GM19455 (cell line): ENCODE measurements around the gene SLC5A8.

ENCODE experiments used
- ATAC-seq: cut with Tn5 transposase; IDR thresholded peaks from one replicate; pipeline ENCODE4 v1.9.1; 2021; ENCODE audit not compliant: unreplicated experiment

SLC5A8 gene

GRCh38 chr12:101209319-101210302, at the start of gene SLC5A8:
SLC5A8 (minus strand) TSS chr12:101210238; CDS start chr12:101209848, 390 bp downstream.
- no peak for ATAC-seq

DNA sequence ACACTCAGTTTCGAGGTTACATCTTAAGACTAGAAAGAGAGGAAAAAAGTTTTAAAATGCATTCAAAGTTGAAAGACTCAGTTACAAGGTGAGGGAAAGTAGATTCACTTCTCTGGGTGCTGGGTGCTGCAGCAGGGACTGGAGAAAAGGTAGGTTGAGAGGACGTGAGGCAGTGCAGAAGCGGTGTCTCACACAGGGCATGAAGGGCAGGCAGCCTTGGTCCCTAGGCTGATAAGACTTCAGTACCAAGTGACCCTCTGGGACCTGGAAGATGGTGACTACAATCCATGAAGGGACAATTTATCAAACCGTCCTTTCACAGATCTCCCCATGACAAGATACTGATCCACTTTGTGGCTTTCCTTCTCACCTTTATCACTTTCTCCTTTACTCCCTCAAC, 47.3 kb upstream of the SLC5A8 start:
- no peak for ATAC-seq

- no peak for ATAC-seq
Measured at GRCh38 chr12:101256266-101256665, 46.2 kb upstream of the SLC5A8 start.

- ATAC-seq = no peak
Measured at GRCh38 chr12:101243616-101244015, 33.6 kb upstream of the SLC5A8 start.

DNA sequence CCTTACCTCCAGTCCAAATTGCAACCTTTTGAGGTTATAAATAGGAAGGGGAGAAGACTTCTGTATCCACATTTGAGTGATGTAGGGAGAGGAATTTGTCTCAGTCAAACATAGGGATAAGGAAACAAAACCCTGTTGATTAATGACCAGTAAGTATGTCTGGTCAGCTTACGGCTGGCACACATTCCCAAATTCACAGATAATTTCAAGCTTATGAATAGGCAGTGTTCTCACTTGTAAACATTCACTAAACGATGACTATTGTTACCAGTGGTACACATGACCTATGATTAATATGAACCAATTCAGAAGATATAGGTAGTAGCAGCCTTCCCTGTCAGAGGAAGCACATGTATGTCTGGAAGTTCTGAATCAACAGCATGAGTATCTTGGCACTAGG, 33.0 kb upstream of the SLC5A8 start:
- no peak for ATAC-seq

DNA sequence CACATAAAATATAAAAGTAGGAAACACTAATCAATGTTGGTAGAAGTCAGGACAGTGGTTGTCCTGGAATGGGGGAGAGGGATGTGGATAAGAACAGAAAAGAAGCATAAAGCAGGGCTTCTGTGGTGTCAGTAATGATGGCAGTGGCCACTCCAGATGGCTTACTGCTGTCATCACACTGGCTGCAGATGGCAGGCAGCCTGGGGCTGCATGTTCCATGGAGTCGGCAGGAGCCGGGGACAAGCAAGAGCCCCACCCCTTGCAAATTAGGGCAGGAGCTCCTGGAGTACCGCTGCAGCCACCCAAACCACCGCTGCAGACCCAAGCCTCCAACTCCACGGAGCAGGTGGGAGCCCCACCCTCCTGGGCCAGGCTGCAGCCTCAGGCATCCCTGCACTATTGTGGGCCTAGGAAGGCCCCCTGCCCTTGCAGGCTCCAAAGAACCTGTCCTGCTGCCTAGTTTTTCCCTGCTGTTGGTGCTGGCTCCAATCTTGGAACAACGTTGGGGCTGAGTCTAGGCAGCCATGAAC, 28.8 kb upstream of the SLC5A8 start:
- ATAC-seq = no peak

- no peak for ATAC-seq
Measured at GRCh38 chr12:101238306-101238705, 28.3 kb upstream of the SLC5A8 start.

DNA sequence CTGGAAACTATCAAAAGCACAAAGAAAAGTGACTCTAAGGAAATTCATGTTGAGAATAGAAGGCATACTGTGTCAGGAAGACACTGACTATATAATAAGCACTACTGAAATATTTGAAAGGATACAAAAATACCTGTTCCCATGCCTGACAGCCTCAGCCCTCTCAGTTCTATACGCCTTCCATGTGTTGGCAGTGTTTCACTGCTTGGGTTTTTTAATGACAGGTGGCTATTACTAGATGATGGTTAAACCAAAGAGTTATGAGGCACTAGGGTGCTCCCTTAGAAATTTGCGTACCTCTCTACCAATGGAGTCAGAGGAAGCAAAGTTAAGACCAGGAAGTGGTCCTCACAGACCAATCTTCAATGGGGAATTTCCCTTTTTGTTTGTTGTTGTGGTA, 25.6 kb upstream of the SLC5A8 start:
- ATAC-seq = no peak

- no peak for ATAC-seq
Measured at GRCh38 chr12:101231636-101232035, 21.6 kb upstream of the SLC5A8 start.

GRCh38 chr12:101230547-101230946, 20.5 kb upstream of the SLC5A8 start:
- no peak for ATAC-seq

- no peak for ATAC-seq
Measured at GRCh38 chr12:101229841-101230241, 19.8 kb upstream of the SLC5A8 start.

GRCh38 chr12:101221301-101221700, 11.3 kb upstream of the SLC5A8 start:
- no peak for ATAC-seq

DNA sequence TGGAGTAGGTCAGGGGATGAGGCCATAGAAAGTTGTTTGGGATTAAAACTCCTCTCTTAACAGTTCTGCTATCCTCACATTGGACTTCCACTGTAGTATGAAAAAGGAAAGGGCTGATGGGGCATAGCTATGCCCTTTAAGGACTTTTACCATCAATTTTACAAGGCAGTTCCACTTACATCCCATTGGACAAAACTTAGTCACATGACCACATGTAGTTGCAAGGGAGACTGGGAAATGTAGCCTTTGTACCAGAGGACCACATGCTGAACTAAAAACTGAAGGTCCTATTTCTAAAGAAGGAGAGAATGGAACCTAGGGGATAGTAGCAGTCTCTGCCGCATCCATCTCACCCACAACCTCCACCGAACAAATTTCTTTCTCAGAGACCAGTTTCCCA, 6.8 kb upstream of the SLC5A8 start:
- no peak for ATAC-seq

DNA sequence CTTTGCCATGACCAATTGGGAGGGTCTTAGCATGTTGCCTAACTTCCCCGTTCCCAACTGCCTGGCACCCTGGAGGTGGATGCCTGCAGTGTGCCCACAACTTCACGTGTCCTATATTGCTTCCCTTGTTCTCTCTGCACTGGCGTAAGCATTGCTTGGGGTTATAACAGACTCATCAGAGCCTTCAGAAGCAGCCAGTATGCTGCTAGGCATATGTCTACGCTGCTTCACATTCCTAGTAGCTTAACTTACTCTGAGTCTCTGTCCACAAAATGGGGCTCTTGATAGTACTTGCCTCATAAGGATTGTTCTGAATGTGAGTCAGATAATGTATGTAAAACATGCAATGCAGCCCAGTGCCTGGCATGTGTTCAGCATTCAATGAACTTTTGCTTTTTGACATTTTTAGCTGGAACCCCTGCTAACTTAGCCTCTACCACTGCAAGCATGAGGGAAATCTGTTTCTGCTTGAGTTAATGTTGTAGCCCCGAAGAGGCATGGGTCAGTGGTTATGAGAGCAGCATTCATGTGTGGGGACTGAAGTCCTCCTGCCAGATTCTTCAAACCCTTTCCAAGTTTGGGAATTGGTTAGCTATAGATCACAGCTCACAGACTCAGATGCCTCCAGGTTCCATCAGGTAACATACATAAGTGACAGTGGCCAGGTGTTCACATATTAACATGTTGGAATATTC, 2.8 kb downstream of the SLC5A8 start:
- no peak for ATAC-seq

DNA sequence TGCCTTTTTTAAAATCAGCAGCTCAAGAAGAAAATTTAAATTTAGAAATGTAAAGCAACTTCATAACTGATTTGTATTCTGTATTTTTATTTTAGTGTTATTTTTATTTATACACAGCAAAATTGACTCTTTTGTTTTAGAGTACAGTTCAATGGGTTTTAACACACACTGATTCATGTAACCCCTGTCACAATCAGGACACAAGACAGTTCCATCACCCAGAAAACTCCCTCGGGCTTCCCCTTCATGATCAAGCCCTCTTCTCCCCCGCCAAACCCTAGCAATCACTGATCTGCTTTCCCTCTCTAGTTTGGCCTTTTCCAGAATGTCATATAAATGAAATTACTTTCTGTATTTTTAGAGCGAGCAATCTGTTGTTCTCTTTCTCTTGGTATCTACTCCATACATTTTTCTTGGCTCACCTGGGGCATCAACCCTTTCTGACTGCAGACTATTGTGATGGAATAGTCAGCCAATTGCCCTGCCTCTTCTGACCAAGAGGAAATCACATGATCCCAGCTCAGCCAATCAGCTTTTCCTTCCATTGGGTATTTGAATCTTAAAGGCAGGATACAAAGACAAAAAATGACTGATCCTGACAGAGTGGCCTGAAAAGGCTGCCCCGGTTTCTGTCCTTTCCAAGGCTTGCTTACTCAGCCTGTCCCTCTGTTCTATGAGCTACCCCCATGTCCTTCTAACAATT, 5.3 kb downstream of the SLC5A8 start:
- no peak for ATAC-seq

DNA sequence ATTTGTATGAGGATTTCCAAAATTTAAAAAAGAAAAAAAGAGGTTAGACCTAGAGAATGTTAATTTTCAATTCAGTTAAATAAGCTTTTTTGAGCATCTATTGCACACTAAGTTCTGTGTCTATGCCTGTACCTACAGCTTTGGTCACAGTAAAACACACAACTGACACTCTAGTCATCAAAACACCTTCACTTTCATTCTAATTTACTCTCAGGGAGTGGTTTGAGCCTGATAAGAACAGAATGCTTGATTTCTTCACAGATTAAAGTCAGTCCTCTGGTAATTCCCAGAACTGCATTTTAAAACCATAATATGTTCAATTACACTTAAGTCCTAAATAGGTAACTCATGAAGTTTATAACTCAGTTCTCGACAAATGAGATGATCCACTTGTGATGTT, 9.2 kb downstream of the SLC5A8 start:
- ATAC-seq = no peak

- no peak for ATAC-seq
Measured at GRCh38 chr12:101200145-101200544, 9.9 kb downstream of the SLC5A8 start.

- ATAC-seq = no peak
Measured at GRCh38 chr12:101186291-101186690, 23.7 kb downstream of the SLC5A8 start.

DNA sequence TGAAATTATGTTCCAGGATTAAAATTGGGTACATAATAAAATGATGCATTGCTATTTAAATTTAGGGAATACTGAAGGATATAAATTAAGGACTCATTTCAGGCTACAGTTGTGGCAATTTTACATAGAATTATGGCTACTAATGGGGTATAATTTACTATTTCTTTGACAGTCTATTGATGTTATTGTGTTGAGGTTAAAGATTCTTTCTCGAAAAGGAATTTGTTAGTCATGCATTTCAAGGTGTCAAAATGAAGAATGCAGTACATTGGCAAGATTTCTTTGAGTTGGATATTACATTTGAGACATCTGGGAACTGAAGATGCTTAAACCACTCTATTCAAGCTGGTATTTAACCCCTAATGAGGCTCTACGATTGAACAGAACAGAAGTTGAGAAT, 28.3 kb downstream of the SLC5A8 start:
- no peak for ATAC-seq

- no peak for ATAC-seq
Measured at GRCh38 chr12:101174541-101174940, 35.5 kb downstream of the SLC5A8 start.

DNA sequence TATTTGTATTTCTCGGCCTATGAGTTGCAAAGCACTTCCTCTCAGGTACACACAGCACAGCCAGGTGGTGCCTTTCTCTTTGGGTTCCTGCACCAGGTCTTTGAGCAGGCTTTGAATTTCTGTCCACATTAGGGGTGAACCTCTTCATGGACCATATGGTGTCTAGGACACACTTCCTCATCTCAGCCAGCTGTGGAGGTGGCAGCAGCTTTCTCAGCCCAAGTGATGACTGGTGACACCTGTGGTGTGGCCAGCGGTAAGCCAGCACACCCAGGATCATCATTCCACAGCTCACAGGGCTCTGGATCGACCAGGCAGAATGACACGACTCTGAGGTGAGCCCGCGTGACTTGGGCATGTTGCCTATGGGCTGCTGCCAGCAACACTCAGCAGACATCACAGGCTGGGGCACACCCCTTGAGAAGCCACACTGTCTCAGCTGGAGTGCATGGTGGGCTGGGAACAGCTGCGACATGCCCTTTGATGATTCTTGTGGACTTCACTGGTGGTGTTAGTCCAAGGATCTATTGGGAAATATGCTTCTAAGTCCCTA, 36.8 kb downstream of the SLC5A8 start:
- no peak for ATAC-seq
